Jurkat, Clone E6-1 (cell line): ENCODE data around the gene DMTF1.
"Not testable (repeated sequence)": the region's sequence is repeated elsewhere in the genome, so short reads cannot be mapped to it uniquely, and the experiment has no call there.

ENCODE experiments used
- DNase-seq: peaks from one replicate; pipeline ENCODE4 v3.0.0-alpha.2; 2011; ENCODE audit warnings: low read depth, low spot score
- H3K4me3 ChIP-seq: 2 replicates; pipeline ENCODE4 v1.5.1; 2011; ENCODE audit warnings: mild to moderate bottlenecking, low read length, control low read depth, moderate library complexity

The DMTF1 gene

GRCh38 chr7:87179180-87179579 is 26.9 kb downstream of the DMTF1 start:
- DNase-seq, result no peak
- no peak overlapping the region for H3K4me3 ChIP-seq

- DNase-seq, result no peak
- no peak overlapping the region for H3K4me3 ChIP-seq
Observed at GRCh38 chr7:87187120-87187519, 34.9 kb downstream of the DMTF1 start.

GRCh38 chr7:87188930-87189329 is 36.7 kb downstream of the DMTF1 start:
- DNase-seq, result no peak
- no peak overlapping the region for H3K4me3 ChIP-seq

- no peak for DNase-seq
- H3K4me3 ChIP-seq, result no peak overlapping the region
Observed at GRCh38 chr7:87190783-87191182, 38.5 kb downstream of the DMTF1 start.

GRCh38 chr7:87192784-87193487 is 40.7 kb downstream of the DMTF1 start:
- DNase-seq, result no peak
- no peak overlapping the region for H3K4me3 ChIP-seq

GRCh38 chr7:87193912-87194311 is 41.7 kb downstream of the DMTF1 start:
- H3K4me3 ChIP-seq, result no peak overlapping the region
- no peak for DNase-seq

GRCh38 chr7:87199241-87199640 is 47.0 kb downstream of the DMTF1 start:
- H3K4me3 ChIP-seq, result no peak overlapping the region
- no peak for DNase-seq

GRCh38 chr7:87199700-87200450 is 47.6 kb downstream of the DMTF1 start:
- no peak overlapping the region for H3K4me3 ChIP-seq
- no peak for DNase-seq

GRCh38 chr7:87202208-87202607 is 50.0 kb downstream of the DMTF1 start:
- no peak for DNase-seq
- H3K4me3 ChIP-seq, result no peak overlapping the region

- H3K4me3 ChIP-seq, result no peak overlapping the region
- DNase-seq, result no peak
Observed at GRCh38 chr7:87202705-87203104, 50.5 kb downstream of the DMTF1 start.

GRCh38 chr7:87203929-87204328 is 51.7 kb downstream of the DMTF1 start:
- DNase-seq, H3K4me3 ChIP-seq: not testable (repeated sequence)

- H3K4me3 ChIP-seq, result no peak overlapping the region
- DNase-seq, result no peak
Observed at GRCh38 chr7:87204933-87205332, 52.7 kb downstream of the DMTF1 start.

GRCh38 chr7:87205701-87206100 is 53.4 kb downstream of the DMTF1 start:
- DNase-seq, H3K4me3 ChIP-seq: not testable (repeated sequence)

GRCh38 chr7:87206361-87206760 is 54.1 kb downstream of the DMTF1 start:
- DNase-seq, result no peak
- no peak overlapping the region for H3K4me3 ChIP-seq

- no peak for DNase-seq
- H3K4me3 ChIP-seq, result no peak overlapping the region
Observed at GRCh38 chr7:87209295-87209924, 57.2 kb downstream of the DMTF1 start.

GRCh38 chr7:87210506-87210905 is 58.3 kb downstream of the DMTF1 start:
- DNase-seq, result no peak
- H3K4me3 ChIP-seq, result no peak overlapping the region

- no peak overlapping the region for H3K4me3 ChIP-seq
- no peak for DNase-seq
Observed at GRCh38 chr7:87212498-87212897, 60.2 kb downstream of the DMTF1 start.

GRCh38 chr7:87213252-87213651 is 61.0 kb downstream of the DMTF1 start:
- DNase-seq, result no peak
- H3K4me3 ChIP-seq, result no peak overlapping the region

GRCh38 chr7:87213811-87214210 is 61.6 kb downstream of the DMTF1 start:
- H3K4me3 ChIP-seq, result no peak overlapping the region
- no peak for DNase-seq

GRCh38 chr7:87215046-87215445 is 62.8 kb downstream of the DMTF1 start:
- no peak for DNase-seq
- H3K4me3 ChIP-seq, result no peak overlapping the region
